Keratinocyte (primary cell): ENCODE measurements around the gene SLC44A3. TPM values are rescaled to one million over a fixed set of nuclear protein-coding genes. Genes with fewer than 3 reads are reported as not detected.

ENCODE experiments used
- DNase-seq: peaks from one replicate; pipeline ENCODE4 v3.0.0-alpha.2; 2011; ENCODE audit warnings: low read depth, missing footprints, low spot score
- FAIRE-seq: peaks from 2 replicates; lab custom pipeline; 2011; peaks lifted over from hg19 to GRCh38; lab: Jason Lieb, UNC
- H2AFZ ChIP-seq: 2 replicates; pipeline ENCODE4 v1.6.0; 2012; ENCODE audit warnings: low read length, control low read depth, inconsistent platforms; ENCODE audit not compliant: control insufficient read depth
- H3K27ac ChIP-seq: 2 replicates; pipeline ENCODE4 v1.5.1; 2011; ENCODE audit warnings: low read length; ENCODE audit not compliant: control insufficient read depth, insufficient read depth
- H3K27me3 ChIP-seq: 3 replicates; pipeline ENCODE4 v1.6.0; 2011; ENCODE audit warnings: low read length; ENCODE audit not compliant: control insufficient read depth, insufficient read depth; ENCODE audit errors: extremely low read depth
- H3K36me3 ChIP-seq, 2 experiments: 2 replicates in 1 of 2; 3 replicates in 1 of 2; pipeline ENCODE4 v1.5.1; 2011; ENCODE audit warnings: low read length in 2 of 2, mild to moderate bottlenecking in 1 of 2; ENCODE audit not compliant: control insufficient read depth in 2 of 2, insufficient read depth in 2 of 2; ENCODE audit errors: extremely low read depth in 1 of 2
- H3K4me1 ChIP-seq: 3 replicates; pipeline ENCODE4 v1.5.1; 2011; ENCODE audit warnings: low read length; ENCODE audit not compliant: control insufficient read depth, insufficient read depth; ENCODE audit errors: extremely low read depth
- H3K4me2 ChIP-seq: 3 replicates; pipeline ENCODE4 v1.6.0; 2011; ENCODE audit warnings: low read depth, low read length; ENCODE audit not compliant: control insufficient read depth, insufficient read depth; ENCODE audit errors: extremely low read depth
- H3K4me3 ChIP-seq, 3 experiments: fragments of 200-600 bp in 1 of 3; sonication (generic) in 1 of 3; 2 replicates in 2 of 3; 3 replicates in 1 of 3; pipeline ENCODE4 v1.5.1; 2011 to 2016; ENCODE audit warnings: low read length in 3 of 3, mild to moderate bottlenecking in 3 of 3, control low read depth in 2 of 3, inconsistent platforms in 1 of 3, low read depth in 1 of 3, mixed read lengths in 1 of 3, mixed run types in 1 of 3, moderate library complexity in 1 of 3; ENCODE audit not compliant: control insufficient read depth in 2 of 3, insufficient read depth in 2 of 3; ENCODE audit errors: extremely low read depth in 1 of 3
- H3K79me2 ChIP-seq: 2 replicates; pipeline ENCODE4 v1.6.0; 2012; ENCODE audit warnings: low read length; ENCODE audit not compliant: control insufficient read depth, insufficient read depth
- H3K9ac ChIP-seq: 3 replicates; pipeline ENCODE4 v1.6.0; 2011; ENCODE audit warnings: low read length; ENCODE audit not compliant: control insufficient read depth, insufficient read depth; ENCODE audit errors: extremely low read depth
- H3K9me1 ChIP-seq: 3 replicates; pipeline ENCODE4 v1.6.0; 2011; ENCODE audit warnings: low read length; ENCODE audit not compliant: control insufficient read depth, insufficient read depth; ENCODE audit errors: extremely low read depth
- H3K9me3 ChIP-seq: 2 replicates; pipeline ENCODE4 v1.5.1; 2012; ENCODE audit warnings: low read depth, low read length; ENCODE audit not compliant: control insufficient read depth
- H4K20me1 ChIP-seq: 3 replicates; pipeline ENCODE4 v1.6.0; 2011; ENCODE audit warnings: low read length; ENCODE audit not compliant: control insufficient read depth, insufficient read depth; ENCODE audit errors: extremely low read depth
- CTCF ChIP-seq, 3 experiments: IDR thresholded peaks in 1 of 3; conservative IDR thresholded peaks in 1 of 3; optimal IDR thresholded peaks in 1 of 3; 2 replicates in 2 of 3; 3 replicates in 1 of 3; pipeline versions ENCODE3 to v1.5.1; 2011; ENCODE audit warnings: low read length in 3 of 3, mild to moderate bottlenecking in 3 of 3, moderate library complexity in 2 of 3, control low read depth in 1 of 3, inconsistent platforms in 1 of 3; ENCODE audit not compliant: insufficient read depth in 2 of 3; ENCODE audit errors: extremely low read depth in 1 of 3
- EZH2 ChIP-seq: IDR thresholded peaks from one replicate; pipeline ENCODE4 v1.6.1; 2012; ENCODE audit warnings: inconsistent platforms, mild to moderate bottlenecking, low read length, moderate library complexity
- dilution Hi-C: fragments of 300-500 bp; cut with MboI; formaldehyde crosslinking; loops from one replicate; pipeline ENCODE4 v1.7.0; 2020; ENCODE audit warnings: low sequenced_read_pairs; ENCODE audit not compliant: extremely low pct_ligation_motif_present
- polyA plus RNA-seq, 5 experiments: library from polyadenylated mRNA; depleted of rRNA in 3 of 5; stranded (reverse) in 3 of 5; stranded (forward) in 1 of 5; unstranded in 1 of 5; fragments of >200 nt; gene quantifications; 1 replicate in 1 of 5; 2 replicates in 3 of 5; 3 replicates in 1 of 5; pipeline versions ENCODE4 v1.2.1 to v1.2.3, GENCODE V29; 2011 to 2012; ENCODE audit warnings: missing spikeins in 2 of 5, low read depth in 1 of 5, low replicate concordance in 1 of 5

The SLC44A3 gene
- polyA plus RNA-seq, 1 donor (not counting 4 experiments of a cell fraction or from before 2014, with no cell fraction given), result 7.3 TPM

- Histone ChIP-seq H3K27ac (no peak overlapping the region), H4K20me1 (no peaks in the 10 kb centered on the region), H3K9me1 (no peaks in the 10 kb centered on the region), H3K4me3 (no peak overlapping the region), H3K27me3 (no peaks in the 10 kb centered on the region), H3K79me2 (no peaks in the 10 kb centered on the region), H3K9me3 (no peaks in the 10 kb centered on the region), H3K36me3 (peaks cover 0 to 4% of the 10 kb centered on the region in 2 experiments), H2AFZ (no peak overlapping the region), H3K9ac (no peak overlapping the region), H3K4me1 (no peaks in the 10 kb centered on the region), H3K4me2 (no peak overlapping the region)
- dilution Hi-C loops, result no loop called here
- TF ChIP-seq EZH2, result no peak
- TF ChIP-seq CTCF (optimal IDR thresholded peaks at IDR 0.05 in 1 of 3, IDR thresholded peaks at IDR 0.05 in 1 of 3, conservative IDR thresholded peaks at IDR 0.05 in 1 of 3; ENCODE audit: extremely low read depth in 1 of 3, insufficient read depth in 2 of 3, low read length in 3 of 3), result no peak
- no peak for FAIRE-seq
- DNase-seq, result no peak
Observed at GRCh38 chr1:94840808-94841207, 20.7 kb downstream of the SLC44A3 start.

- H3K4me1 ChIP-seq, result no peaks in the 10 kb centered on the region
- DNase-seq (no peak), FAIRE-seq (no peak)
- H3K9ac ChIP-seq, result no peak overlapping the region
- no peaks in the 10 kb centered on the region for H3K9me1 ChIP-seq
- peaks cover 0 to 4% of the 10 kb centered on the region in 2 experiments for H3K36me3 ChIP-seq
- H3K79me2 ChIP-seq, result no peaks in the 10 kb centered on the region
- H2AFZ ChIP-seq, result no peak overlapping the region
- H3K27ac ChIP-seq, result no peak overlapping the region
- TF ChIP-seq EZH2 (no peak), CTCF (optimal IDR thresholded peaks at IDR 0.05 in 1 of 3, IDR thresholded peaks at IDR 0.05 in 1 of 3, conservative IDR thresholded peaks at IDR 0.05 in 1 of 3; ENCODE audit: extremely low read depth in 1 of 3, insufficient read depth in 2 of 3, low read length in 3 of 3) (no peak)
- no peaks in the 10 kb centered on the region for H3K9me3 ChIP-seq
- no peaks in the 10 kb centered on the region for H4K20me1 ChIP-seq
- H3K4me3 ChIP-seq, result no peak overlapping the region
- no peak overlapping the region for H3K4me2 ChIP-seq
- dilution Hi-C loops, result no loop called here
- H3K27me3 ChIP-seq, result no peaks in the 10 kb centered on the region
Observed at GRCh38 chr1:94843430-94843829, 23.3 kb downstream of the SLC44A3 start.
